GM19043 (cell line): ENCODE data around the gene BEX5.
"Not testable (repeated sequence)": the region's sequence is repeated elsewhere in the genome, so short reads cannot be mapped to it uniquely, and the experiment has no call there.

ENCODE experiments used
- ATAC-seq: cut with Tn5 transposase; IDR thresholded peaks from one replicate; pipeline ENCODE4 v1.9.1; 2021; ENCODE audit warnings: low read depth; ENCODE audit not compliant: unreplicated experiment

The BEX5 gene

DNA sequence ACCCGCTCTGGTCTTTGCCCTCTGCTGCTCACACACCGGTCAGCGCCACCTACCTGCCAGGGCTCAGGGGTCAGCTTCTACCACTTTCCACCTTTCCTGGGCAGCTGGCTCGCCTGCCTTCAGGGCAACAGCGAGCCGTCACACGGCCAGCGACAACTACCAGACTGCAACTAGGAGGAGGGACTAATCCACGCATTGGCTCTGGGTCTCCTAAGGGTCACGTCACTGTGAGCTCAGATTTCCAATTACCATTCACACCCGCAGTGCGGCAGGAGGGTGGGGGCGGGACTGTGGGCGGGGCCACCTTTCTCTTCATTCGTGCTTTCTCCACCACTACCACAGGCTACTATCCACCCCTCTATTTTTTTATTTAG, at the start of gene BEX5:
Gene BEX5, minus strand, starts transcription at position 172 of the 374 bp plus-strand sequence. CDS start 1,712 bp downstream, outside the sequence.
- peak; percentile 90 for ATAC-seq

- ATAC-seq: no peak
Measured at GRCh38 chrX:102185967-102186720, 30.4 kb upstream of the BEX5 start.

DNA sequence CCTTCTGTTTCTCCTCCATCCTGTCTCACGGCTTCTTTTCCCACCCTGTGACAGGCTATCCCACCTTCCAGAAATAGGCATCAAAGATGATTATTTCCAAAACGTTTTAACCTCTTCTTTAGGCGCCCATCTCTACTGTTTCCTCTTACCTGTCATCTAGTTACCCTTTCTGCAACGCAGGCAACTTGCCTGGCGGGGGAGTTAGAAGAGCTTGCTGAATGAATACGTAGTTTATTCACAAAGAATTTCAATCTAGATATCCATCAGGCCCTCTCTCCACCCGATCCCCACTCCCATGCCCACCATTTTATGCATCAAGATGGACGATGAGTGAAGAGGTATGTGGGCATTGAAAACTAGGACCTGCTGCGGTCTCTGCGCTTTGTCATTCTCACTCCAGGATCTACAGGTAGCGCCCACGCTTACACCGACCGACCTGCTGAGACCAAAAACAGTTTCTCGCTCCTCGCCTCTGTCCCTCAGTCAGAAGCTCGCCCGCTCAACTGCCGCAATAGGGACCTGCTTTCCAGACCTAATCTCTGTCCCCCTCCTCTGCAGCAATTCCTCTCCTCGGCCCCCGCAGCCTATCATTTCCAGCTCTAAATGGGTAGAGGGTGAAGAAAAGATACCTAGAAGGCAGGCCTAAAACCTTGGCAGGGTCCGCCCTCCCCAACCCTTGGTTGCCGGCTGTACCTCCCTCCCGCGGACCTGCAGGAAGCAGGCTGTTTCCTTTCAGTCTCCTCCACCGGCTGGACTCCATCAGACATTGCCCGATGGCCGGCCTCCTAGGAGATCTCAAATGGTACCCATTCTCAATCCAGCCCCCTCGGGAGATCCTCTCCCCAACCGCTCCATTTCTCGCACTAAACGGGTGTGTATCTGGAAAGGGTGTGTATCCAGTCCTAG, 624 bp downstream of the BEX5 start:
- ATAC-seq: peak; percentile 19

DNA sequence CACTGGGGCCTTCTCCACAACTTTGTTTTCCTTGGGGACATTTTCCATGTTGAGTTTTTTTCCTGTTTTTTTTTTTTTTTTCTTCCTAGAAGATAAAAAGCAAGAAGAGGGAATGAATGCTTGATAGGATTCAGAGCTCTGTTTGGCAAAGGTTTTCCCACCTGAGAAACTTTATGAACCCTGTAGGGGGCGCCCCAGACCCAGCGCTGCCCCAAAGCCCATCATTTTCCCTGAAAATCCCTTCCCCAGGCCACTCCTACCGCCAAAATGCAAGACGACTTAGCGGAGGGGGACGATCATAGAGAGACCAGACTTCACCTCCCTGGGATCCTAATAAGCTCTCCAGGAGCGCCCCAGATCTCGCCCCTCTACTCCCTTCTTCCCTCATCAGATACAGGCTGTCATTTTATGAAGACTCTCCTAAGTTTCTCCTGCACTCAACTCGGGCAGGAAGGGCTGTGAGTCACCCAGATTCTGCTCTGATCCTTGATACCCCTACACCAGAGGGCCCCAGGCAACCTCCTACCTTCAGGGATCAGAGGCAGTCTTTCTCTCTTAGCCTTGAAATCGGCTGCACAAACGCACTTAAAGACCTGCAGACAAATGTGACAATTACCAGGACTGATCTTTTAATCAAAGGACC, 1.4 kb downstream of the BEX5 start:
- no peak for ATAC-seq

DNA sequence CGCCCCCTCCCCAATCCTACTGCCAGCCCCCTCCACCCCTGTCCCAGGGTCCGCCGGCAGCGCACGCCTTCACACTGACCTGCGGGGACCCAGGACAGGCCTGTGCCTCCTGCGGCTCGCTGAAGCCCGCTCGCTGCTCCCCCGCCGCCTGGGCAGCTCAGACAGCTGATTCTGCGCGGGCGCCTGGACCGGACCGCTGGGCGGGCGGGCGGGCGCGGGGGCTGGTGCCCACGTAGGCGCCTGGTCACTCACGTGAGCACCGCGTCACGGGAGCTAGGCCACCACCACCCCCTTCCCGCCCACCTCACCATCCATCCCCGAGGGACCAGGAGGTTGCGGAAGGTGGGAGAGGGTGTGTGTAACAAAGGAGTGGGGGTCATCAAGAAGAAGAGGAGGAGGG, 13.5 kb downstream of the BEX5 start, which contains the start of gene TCEAL6:
Gene TCEAL6, minus strand, starts transcription at position 208 of the 400 bp plus-strand sequence.
- not testable (repeated sequence) for ATAC-seq

GRCh38 chrX:102141631-102142030, 14.1 kb downstream of the BEX5 start:
- ATAC-seq: not testable (repeated sequence)

GRCh38 chrX:102140876-102141275, 14.9 kb downstream of the BEX5 start:
- ATAC-seq: not testable (repeated sequence)

GRCh38 chrX:102138064-102138463, 17.7 kb downstream of the BEX5 start:
- ATAC-seq: no peak

DNA sequence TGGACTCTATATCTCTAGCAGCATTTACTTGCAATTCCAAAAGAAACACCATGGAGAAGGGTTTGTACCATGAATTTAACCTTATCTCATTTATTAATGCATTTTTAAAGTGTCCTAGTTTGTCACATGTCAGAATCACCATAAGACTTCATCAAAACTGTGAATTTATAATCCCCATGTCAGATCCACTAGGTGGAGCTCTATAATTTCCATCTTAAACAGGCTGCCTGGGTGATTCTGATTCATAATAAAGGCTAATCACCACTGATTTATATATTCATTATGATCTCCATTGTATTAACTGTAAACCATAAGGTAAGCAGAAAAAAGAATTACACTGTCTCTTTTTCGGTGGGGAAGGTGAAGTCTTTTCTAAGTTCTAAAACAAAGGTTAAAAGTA, 26.3 kb downstream of the BEX5 start:
- ATAC-seq: no peak

GRCh38 chrX:102126863-102127262, 28.9 kb downstream of the BEX5 start:
- ATAC-seq: no peak

DNA sequence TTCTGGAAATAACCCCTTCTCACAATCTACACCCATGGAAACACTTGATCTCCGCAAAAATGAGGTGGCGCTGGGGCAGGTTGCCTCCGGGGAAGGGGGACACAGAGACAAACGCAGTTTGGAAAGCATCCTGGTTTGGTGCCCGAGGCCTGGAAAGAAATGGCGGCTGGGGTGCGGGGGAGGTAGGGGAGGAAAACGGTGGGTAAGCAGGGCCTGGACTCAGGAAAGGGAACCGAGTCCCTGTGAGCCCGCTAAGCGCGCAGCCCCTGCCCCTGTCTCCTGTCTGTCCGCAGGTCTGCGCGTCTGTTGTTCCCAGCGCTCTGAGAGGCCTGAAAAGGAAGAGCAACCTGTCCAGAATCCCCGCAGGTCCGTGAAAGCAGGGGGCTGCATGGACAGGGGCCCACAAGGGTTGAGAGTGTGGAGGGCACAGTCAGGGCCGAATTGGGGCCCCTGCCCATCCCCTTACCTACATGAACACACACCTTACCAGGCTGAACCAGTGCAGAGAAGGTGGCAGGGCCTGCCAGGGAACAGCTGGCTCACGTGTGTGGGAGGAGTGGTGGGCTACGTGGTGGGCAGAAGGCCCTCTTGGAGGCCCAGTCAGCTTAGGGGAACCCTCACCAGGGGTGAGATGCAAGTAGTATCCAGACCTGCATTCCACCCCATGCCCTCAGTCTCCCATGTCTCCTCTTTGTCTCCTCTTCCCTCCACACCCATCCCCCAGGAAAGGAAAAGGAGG, 29.5 kb downstream of the BEX5 start:
- ATAC-seq: not testable (repeated sequence)

GRCh38 chrX:102125436-102125835, 30.3 kb downstream of the BEX5 start, which contains the start of gene TCEAL2:
TSS of gene TCEAL2 (plus strand) at chrX:102125679. CDS start at chrX:102126831, 1,152 bp downstream.
- not testable (repeated sequence) for ATAC-seq

- not testable (repeated sequence) for ATAC-seq
Measured at GRCh38 chrX:102125014-102125413, 30.8 kb downstream of the BEX5 start.

DNA sequence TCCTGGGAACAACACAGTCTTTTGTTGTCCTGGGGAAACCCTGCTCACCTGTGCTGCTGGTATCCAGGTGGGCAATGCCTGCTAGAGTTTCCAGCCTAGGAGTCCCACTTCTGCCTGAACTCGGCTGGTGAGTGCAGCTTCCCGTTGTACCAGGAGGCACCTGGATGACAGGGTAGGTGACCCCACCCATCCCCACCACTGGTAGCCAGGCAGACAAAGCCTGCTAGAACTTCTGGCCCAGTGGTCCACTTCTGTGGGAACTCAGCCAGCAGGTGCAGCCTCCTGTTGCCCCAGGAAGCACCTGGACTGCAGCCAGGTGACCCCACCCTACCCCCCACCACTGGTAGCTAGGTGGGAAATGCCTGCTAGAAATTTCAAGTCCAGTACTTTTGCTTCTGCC, 40.0 kb downstream of the BEX5 start:
- ATAC-seq: no peak

DNA sequence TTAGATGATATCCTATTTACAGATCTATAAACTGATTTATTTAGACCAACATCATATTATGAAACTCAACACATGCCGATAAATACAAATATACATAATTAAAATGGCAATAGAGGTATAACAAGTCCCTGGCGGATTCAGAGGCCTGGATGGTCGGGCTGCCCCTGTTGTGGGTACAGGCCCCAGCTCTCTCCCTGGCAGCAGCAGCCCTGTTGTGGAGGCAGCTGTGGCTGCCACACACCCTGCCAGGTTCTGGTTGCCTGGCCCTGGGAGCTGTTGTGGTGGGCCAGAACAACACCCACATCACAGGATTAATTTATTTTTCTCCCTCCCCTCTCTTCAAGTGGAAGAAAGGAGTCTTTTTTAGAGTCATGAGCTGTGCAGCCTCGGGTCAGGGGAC, 42.4 kb downstream of the BEX5 start:
- ATAC-seq: no peak
